Dendritic cell treated with granulocyte-macrophage colony-stimulating factor and Interleukin-4, amounts not matched to agents 40 ng/mL and 50 ng/mL, for 4 days (primary cell): ENCODE data around the gene IRF6.

Source experiments
- H3K27ac Mint-ChIP-seq: one replicate; pipeline ENCODE4 v1.8.0; 2022; ENCODE audit warnings: mild to moderate bottlenecking, mixed read lengths
- H3K27me3 Mint-ChIP-seq: one replicate; pipeline ENCODE4 v1.8.0; 2022; ENCODE audit warnings: mild to moderate bottlenecking, mixed read lengths
- H3K36me3 Mint-ChIP-seq: one replicate; pipeline ENCODE4 v1.8.0; 2022; ENCODE audit warnings: low read depth, mixed read lengths
- H3K4me1 Mint-ChIP-seq: one replicate; pipeline ENCODE4 v1.8.0; 2022; ENCODE audit warnings: low read depth, mixed read lengths
- H3K4me3 Mint-ChIP-seq: one replicate; pipeline ENCODE4 v1.8.0; 2022; ENCODE audit warnings: mild to moderate bottlenecking, moderate library complexity, mixed read lengths
- H3K9me3 Mint-ChIP-seq: one replicate; pipeline ENCODE4 v1.8.0; 2022; ENCODE audit warnings: mixed read lengths
- intact Hi-C: fragments of 100-400 bp; cut with micrococcal nuclease; formaldehyde crosslinking; loops from one replicate; pipeline ENCODE4 v1.15.0; 2022

Gene IRF6

DNA sequence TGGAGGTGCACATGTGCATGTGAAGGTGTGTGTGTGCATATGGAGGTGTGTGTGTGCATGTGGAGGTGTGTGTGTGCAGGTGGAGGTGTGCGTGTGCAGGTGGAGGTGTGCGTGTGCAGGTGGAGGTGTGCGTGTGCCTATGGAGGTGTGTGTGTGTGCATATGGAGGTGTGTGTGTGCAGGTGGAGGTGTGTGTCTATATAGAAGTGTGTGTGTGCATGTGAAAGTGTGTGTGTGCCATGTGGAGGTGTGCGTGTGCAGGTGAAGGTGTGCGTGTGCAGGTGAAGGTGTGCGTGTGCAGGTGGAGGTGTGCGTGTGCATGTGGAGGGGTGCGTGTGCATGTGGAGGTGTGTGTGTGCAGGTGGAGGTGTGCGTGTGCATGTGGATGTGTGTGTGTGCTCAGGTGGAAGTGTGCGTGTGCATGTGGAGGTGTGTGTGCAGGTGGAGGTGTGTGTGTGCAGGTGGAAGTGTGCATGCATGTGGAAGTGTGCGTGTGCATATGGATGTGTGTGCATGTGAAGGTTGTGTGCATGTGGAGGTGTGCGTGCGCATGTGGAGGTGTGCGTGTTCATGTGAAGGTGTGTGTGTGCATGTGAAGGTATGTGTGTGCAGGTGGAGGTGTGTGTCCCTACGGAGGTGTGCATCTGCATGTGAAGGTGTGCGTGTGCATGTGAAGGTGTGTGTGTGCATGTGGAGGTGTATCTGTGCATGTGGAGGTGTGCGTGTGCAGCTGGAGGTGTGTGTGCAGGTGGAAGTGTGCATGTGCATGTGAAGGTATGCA lies 35.1 kb downstream of the IRF6 start:
- no peak overlapping the region for H3K4me3 Mint-ChIP-seq
- H3K4me1 Mint-ChIP-seq: peaks cover 43% of the 10 kb centered on the region
- no peak overlapping the region for H3K27ac Mint-ChIP-seq
- no peaks in the 10 kb centered on the region for H3K27me3 Mint-ChIP-seq
- H3K9me3 Mint-ChIP-seq: no peaks in the 10 kb centered on the region
- intact Hi-C loops: loop anchor here (1.0 kb wide), 1 partner anchor 13 kb away; the partner anchor contains the start of gene C1orf74
- H3K36me3 Mint-ChIP-seq: peaks cover 44% of the 10 kb centered on the region

DNA sequence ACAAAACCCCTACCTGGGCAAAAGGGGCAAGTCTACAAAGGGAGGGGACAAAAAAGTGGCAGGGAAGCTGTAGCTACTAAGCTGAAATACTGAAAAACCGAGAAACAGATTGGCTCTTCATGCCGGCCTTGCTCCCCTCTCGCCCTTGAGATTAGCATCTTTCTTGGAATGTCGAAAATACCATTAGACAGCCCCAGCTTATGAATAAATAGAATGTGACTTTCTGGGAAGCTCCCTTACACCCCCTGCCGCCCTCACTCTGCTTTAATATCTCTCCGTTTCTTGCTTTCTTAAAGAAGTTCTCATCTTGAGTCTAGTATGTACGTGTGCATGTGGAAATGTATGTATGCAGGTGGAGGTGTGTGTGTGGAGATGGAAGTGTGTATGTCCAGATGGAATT lies 36.0 kb downstream of the IRF6 start:
- H3K27ac Mint-ChIP-seq: no peak overlapping the region
- H3K27me3 Mint-ChIP-seq: no peaks in the 10 kb centered on the region
- peaks cover 39% of the 10 kb centered on the region for H3K4me1 Mint-ChIP-seq
- no peak overlapping the region for H3K4me3 Mint-ChIP-seq
- H3K36me3 Mint-ChIP-seq: peaks cover 44% of the 10 kb centered on the region
- intact Hi-C loops: loop anchor here (1.0 kb wide), 1 partner anchor 14 kb away; the partner anchor contains the start of gene C1orf74
- no peaks in the 10 kb centered on the region for H3K9me3 Mint-ChIP-seq

DNA sequence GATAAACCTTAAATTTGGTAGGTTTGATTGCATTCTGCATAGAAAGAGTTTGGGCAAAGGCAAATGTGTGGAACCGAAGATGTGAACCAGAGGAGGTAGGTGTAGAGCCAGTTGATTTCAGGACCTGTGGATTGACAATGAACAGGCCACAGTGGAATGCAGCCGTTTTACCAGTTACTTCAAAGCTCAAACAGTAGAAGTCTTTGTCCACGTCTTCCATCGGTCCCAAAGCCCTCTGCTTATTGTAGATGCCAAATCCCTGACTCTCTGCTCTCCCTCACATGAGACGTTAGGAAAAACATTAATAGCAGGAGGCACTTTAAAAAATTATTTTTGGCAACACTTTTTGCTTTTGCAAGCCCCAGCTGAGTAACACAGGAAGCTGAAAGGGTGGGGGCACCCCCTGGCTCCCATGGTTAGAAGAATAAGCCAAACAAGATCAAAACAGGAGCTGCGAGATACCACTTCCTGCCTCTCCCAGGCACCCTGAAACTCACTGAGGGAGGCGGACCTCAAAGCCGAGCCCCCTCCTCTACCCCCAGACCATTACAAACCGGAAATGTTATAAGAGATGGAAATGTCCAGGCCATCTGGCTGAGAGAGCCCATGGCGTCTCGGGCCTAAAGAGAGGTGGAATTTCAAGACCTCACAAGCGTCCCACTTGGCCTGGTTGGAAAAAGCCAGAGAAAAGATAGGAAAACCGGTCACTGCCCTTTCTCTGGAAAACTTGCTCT lies 36.6 kb downstream of the IRF6 start:
- Mint-ChIP-seq H3K27me3 (no peaks in the 10 kb centered on the region), H3K4me3 (peak overlapping the region; percentile 11), H3K9me3 (no peaks in the 10 kb centered on the region), H3K4me1 (peaks cover 36% of the 10 kb centered on the region), H3K36me3 (peaks cover 47% of the 10 kb centered on the region), H3K27ac (no peak overlapping the region)
- intact Hi-C loops: no loop called here

DNA sequence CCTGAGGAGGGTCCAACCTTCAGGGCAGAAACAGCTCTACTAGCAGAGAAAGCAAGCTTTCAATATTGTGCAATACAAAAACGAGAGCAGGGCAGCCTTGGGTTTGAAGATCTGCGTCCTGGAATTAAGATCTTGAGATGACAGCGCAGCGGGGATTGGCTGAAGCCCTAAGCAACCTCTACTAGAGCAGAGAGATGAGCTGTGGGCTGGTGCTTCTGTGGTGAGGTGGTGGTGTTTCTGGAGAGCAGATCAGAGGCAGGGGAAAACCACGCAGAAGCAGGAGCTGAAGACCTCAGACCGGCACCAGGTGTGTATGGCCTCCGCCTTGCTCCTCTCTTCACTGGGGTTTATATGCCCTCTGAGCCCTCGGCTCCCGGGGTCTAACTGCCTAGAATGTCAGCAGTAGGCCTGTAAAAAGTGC lies 37.6 kb downstream of the IRF6 start:
- Mint-ChIP-seq H3K36me3 (peaks cover 55% of the 10 kb centered on the region), H3K4me1 (peaks cover 32% of the 10 kb centered on the region)
- intact Hi-C loops: no loop called here

DNA sequence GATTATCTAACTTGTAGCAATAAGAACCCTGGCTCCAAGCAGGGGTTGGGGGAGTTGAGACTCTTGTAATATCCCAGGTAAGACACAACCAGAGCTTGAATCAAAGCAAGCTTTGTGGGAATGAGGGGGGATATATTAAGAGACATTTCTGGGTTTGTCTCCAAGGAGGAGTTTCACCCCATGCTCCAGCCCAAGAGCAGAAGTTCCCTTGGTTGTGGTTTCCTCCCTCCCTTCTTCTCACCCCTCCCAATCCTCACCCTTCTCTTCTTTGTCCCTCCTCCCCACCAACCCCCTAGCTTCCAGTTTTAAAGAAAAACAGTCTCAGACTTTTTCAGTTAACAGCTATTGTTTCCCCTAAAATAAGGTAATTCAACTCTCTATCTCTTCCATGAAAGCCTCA lies 38.2 kb downstream of the IRF6 start:
- Mint-ChIP-seq H3K27ac (no peak overlapping the region), H3K4me1 (peaks cover 32% of the 10 kb centered on the region), H3K36me3 (peaks cover 55% of the 10 kb centered on the region), H3K4me3 (no peak overlapping the region), H3K27me3 (no peaks in the 10 kb centered on the region), H3K9me3 (no peaks in the 10 kb centered on the region)
- intact Hi-C loops: no loop called here

More for the DNA sequence above, 37.6 kb downstream of the IRF6 start:
- Mint-ChIP-seq H3K27ac (no peak overlapping the region), H3K4me3 (peak overlapping the region; percentile 51), H3K9me3 (no peaks in the 10 kb centered on the region), H3K27me3 (no peaks in the 10 kb centered on the region)

DNA sequence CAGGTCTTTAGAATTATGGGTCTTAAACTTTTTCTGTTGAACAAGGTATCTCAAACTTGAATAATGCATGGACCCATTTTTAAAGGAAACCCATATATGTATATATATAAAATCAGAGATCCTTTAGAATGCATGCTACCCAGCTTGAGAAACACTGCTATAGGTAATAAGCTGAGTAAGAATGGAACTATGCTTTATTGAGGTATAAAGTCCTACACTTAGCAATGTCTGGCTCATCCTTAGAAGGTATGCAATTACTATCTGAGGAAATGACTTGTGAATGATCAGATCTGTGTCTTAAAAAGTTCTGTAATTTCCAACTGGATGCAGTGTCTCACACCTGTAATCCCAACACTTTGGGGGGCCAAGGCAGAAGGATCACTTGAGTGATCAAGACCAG lies 38.8 kb downstream of the IRF6 start:
- no peaks in the 10 kb centered on the region for H3K9me3 Mint-ChIP-seq
- intact Hi-C loops: no loop called here

DNA sequence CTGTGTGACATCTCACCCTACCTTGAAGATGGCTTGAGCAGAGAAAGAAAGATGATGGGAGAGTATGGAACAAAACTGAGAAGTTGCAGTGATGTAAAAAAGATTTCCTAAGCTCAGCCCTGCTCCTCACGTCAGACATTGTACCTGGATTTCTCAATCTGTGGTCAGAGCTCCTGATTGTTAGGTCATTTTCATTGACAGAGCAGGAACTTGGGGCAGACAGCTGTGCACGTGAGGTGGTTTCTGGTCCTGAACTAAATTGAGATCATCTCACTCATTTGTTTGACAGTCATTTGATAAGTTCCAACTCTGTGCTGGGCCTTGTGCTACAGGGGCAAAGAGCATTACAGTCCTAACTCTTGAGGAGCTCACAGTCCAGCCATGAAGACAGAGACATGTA lies 39.9 kb downstream of the IRF6 start:
- Mint-ChIP-seq H3K36me3 (peaks cover 69% of the 10 kb centered on the region), H3K27me3 (no peaks in the 10 kb centered on the region), H3K4me3 (no peak overlapping the region), H3K27ac (no peak overlapping the region), H3K4me1 (peaks cover 49% of the 10 kb centered on the region), H3K9me3 (no peaks in the 10 kb centered on the region)
- intact Hi-C loops: no loop called here

More for the DNA sequence above, 38.8 kb downstream of the IRF6 start:
- peaks cover 39% of the 10 kb centered on the region for H3K4me1 Mint-ChIP-seq
- H3K4me3 Mint-ChIP-seq: no peak overlapping the region
- peaks cover 61% of the 10 kb centered on the region for H3K36me3 Mint-ChIP-seq
- H3K27ac Mint-ChIP-seq: no peak overlapping the region
- no peaks in the 10 kb centered on the region for H3K27me3 Mint-ChIP-seq

DNA sequence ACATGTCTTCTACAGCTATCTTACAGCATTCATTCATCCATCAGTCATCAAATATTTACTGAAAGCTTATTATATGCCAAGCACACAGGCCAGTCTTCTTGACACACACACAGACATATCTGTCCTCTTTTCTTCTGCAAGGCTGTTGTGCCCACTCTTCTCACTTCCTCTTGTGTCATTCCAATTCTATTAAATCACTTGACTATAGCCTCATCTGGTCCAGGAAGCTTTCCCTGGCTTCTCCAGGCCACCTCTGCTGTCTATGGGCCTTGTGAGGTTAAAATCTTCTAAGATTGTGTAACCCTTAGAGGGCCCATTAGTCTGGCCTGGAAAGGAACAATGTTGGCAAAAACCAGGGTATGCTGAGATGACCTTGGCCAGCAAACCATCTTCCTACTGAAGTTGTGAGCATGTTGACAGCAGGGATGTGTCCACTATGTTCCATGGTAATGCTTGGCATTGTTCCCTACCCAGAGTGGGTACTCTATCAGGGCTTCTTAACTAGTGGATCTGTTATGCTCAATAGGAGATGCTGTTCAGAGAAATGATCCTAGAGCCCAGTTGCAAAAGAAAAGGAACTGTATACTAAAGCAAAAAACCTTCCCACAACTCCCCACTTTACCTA lies 44.8 kb downstream of the IRF6 start:
- intact Hi-C loops: no loop called here
- Mint-ChIP-seq H3K27ac (peak overlapping the region; percentile 73), H3K4me3 (no peak overlapping the region)

DNA sequence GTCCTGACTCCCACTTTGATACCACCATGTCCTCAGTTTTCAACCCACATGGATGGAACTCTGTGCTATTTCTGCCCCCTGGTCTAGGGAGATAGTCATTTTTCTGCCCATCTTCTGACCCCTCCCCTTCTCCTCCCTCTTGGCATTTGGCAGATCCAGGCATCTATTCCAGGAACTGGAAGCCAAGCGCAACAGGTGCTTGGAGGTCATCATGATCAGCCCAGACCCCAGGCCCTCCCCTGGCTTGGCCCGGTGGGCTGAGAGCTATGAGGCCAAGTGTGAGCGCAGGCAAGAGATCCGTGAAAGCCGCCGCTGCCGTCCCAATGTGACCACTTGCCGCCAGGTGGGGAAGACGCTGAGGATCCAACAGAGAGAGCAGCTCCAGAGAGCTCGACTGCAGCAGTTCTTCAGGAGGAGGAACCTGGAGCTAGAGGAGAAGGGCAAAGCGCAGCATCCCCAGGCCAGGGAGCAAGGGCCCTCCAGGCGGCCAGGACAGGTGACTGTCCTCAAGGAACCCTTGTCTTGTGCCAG lies 46.0 kb downstream of the IRF6 start:
- Mint-ChIP-seq H3K27ac (peak overlapping the region; percentile 73), H3K36me3 (peaks cover 63% of the 10 kb centered on the region), H3K27me3 (no peaks in the 10 kb centered on the region), H3K9me3 (no peaks in the 10 kb centered on the region), H3K4me1 (peaks cover 93% of the 10 kb centered on the region), H3K4me3 (peak overlapping the region; percentile 2)
- intact Hi-C loops: no loop called here

More for the DNA sequence above, 44.8 kb downstream of the IRF6 start:
- Mint-ChIP-seq H3K36me3 (peaks cover 75% of the 10 kb centered on the region), H3K27me3 (no peaks in the 10 kb centered on the region), H3K4me1 (peaks cover 89% of the 10 kb centered on the region), H3K9me3 (no peaks in the 10 kb centered on the region)

DNA sequence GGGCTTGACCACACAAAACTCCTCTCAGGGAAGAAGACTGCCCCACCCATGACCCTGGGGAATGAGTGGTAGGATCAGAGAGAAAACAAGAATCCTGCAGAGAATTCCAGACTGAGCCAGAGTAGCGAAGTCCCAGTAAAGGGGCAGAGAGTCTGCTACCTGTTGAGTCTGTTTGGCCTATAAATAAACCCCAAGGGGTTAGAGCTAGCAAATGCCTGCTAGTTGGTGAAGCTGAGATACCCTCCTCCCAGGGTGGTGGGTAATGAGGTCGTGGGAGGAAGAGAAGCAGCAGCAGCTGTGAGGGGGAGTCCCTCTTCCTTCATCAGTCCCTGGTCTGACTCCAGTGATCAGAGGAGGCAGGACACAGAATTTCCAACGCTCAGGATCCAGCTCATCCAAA lies 47.5 kb downstream of the IRF6 start:
- H3K36me3 Mint-ChIP-seq: peaks cover 49% of the 10 kb centered on the region
- no peaks in the 10 kb centered on the region for H3K27me3 Mint-ChIP-seq
- no peaks in the 10 kb centered on the region for H3K9me3 Mint-ChIP-seq
- H3K4me3 Mint-ChIP-seq: peak overlapping the region; percentile 65
- H3K4me1 Mint-ChIP-seq: peaks cover 94% of the 10 kb centered on the region
- intact Hi-C loops: no loop called here
- peak overlapping the region; percentile 73 for H3K27ac Mint-ChIP-seq

DNA sequence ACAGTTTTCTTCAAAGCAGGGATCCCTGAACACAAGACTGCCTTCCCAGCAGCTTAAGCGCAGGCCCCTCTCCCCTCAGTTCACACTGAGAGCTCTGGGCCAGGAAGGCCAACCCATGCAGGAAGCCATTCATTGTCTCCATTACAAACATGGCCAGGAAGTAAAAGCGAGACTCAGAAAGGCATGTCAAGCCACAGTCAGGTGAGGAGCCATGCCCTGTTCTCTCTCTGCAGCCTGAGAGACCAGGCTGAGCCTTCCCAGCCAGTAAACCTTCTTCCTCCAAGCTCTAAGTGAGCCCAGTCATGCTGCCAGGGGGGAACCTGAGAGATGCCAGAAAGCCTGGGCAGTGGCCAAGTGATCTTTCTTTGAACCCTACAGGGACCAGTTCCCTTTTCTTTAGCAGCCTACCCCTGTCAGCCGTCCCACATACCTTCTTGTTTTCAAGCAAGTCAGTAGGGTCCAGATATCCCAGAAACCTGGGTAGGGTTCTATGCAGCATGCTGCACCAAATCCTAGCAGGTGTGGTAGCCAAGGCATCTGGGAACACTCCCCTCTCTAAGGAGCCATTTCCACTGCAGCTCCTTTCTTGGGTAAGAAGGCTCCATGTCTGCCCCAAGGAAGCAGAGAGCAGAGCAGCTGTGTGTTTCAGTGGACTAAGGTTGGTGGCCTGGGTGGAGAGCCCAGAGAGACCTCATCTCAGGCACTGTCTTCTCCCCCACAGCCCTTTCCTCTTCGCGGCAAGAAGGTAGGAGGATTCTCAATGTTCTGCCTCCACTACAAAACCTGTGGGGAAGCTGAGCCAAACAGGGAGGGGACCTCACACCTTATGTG lies 49.1 kb downstream of the IRF6 start:
- Mint-ChIP-seq H3K27me3 (no peaks in the 10 kb centered on the region), H3K36me3 (peaks cover 33% of the 10 kb centered on the region), H3K9me3 (no peaks in the 10 kb centered on the region), H3K4me1 (peaks cover 87% of the 10 kb centered on the region), H3K4me3 (peak overlapping the region; percentile 84), H3K27ac (peak overlapping the region; percentile 91)
- intact Hi-C loops: no loop called here

DNA sequence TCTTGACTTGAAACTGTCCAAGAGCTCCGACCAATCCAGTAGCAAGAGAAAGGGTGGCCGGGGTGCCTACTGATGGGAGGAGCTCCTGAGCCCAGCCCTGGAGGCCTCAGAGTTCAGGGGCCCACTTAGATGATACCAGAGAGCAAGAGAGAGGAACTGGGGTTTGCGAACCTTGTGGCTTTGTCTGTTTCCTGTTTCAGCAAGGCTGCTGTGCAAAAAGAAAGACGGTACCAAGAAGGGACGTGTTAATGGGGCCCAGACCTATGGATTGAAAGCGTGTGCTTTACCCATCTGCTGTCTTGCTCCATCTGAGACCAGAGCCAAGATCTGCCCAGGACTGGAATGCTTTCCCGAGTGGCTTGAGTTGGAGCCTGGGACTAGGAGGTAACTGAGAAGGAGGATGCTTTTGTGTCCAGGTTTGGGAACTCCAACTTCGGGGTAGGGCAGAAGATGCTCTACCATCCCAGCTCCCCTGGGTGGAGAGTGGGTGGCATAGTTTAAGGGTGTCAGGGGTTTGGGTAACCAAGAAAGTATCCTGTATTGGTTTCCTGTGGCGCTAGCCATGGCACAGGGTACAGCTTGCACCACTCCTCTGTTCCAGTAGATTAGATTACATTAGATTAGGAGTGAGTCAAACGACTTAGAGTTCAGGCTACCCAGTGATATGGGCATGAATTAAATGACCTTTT lies 49.9 kb downstream of the IRF6 start, which contains the start of gene TRAF3IP3:
TRAF3IP3 (plus strand) TSS at position 128 of the 689 bp plus-strand sequence. CDS start 3,987 bp downstream, outside the sequence.
- no peaks in the 10 kb centered on the region for H3K27me3 Mint-ChIP-seq
- H3K27ac Mint-ChIP-seq: peak within 1 kb of the TSS; percentile 91
- intact Hi-C loops: no loop called here
- peak within 1 kb of the TSS; percentile 84 for H3K4me3 Mint-ChIP-seq
- peaks cover 28% of the 10 kb centered on the region for H3K36me3 Mint-ChIP-seq
- H3K9me3 Mint-ChIP-seq: no peaks in the 10 kb centered on the region
- peaks cover 87% of the 10 kb centered on the region for H3K4me1 Mint-ChIP-seq

DNA sequence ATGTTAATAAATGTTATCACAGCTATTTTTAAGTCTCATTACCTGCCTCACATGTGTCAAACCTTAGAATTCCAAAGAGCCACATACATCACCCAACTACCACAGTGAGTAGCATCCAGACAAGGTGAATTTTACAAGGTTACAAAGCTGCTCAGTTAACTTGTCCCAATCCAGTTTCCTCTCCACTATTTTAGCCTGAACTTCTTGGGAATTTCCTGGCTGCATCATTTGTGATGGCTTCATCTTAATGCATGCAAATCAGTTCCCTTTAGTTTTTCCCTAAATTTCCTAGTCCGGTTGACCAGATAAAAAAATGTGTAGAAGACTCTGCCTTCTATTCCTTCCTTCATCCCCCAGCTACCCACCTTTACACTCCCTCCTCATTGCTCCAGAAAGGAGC lies 50.7 kb downstream of the IRF6 start:
- no peaks in the 10 kb centered on the region for H3K27me3 Mint-ChIP-seq
- H3K4me3 Mint-ChIP-seq: peak overlapping the region; percentile 84
- intact Hi-C loops: no loop called here
- peaks cover 87% of the 10 kb centered on the region for H3K4me1 Mint-ChIP-seq
- no peaks in the 10 kb centered on the region for H3K9me3 Mint-ChIP-seq
- H3K27ac Mint-ChIP-seq: peak overlapping the region; percentile 91
- peaks cover 22% of the 10 kb centered on the region for H3K36me3 Mint-ChIP-seq
